Dermis blood vessel endothelial cell (primary cell): ENCODE measurements around the gene SHLD1. TPM values are rescaled to one million over a fixed set of nuclear protein-coding genes. Genes with fewer than 3 reads are reported as not detected.

Experiments
- DNase-seq: peaks from one replicate; pipeline ENCODE4 v3.0.0; 2010
- total RNA-seq: library from RNA; depleted of rRNA; stranded (reverse); fragments of >200 nt; gene quantifications from 2 replicates; pipeline ENCODE4 v1.2.3, GENCODE V29; 2014

Gene SHLD1
- total RNA-seq, 1 donor from 2014 or later, result 3.4 TPM

- no peak for DNase-seq
Observed at GRCh38 chr20:5899444-5899843, 149.2 kb downstream of the SHLD1 start.

GRCh38 chr20:5900908-5901307, 150.7 kb downstream of the SHLD1 start:
- no peak for DNase-seq

- DNase-seq, result no peak
Observed at GRCh38 chr20:5908981-5909380, 158.8 kb downstream of the SHLD1 start.

- DNase-seq, result no peak
Observed at GRCh38 chr20:5910186-5910585, 160.0 kb downstream of the SHLD1 start.

- DNase-seq, result no peak
Observed at GRCh38 chr20:5913166-5913565, 163.0 kb downstream of the SHLD1 start.

Other genes with a start within 250 kb of the SHLD1 start
- gene GPCPD1, start 139.4 kb upstream of the SHLD1 start, total RNA-seq, result 17.2 and 20.1 TPM in 2 replicates
- 0.14 TPM in 1 of 2 replicates, not detected in the other for gene CHGB, start 161.1 kb downstream of the SHLD1 start, total RNA-seq
- 7.0 and 9.4 TPM in 2 replicates for gene TRMT6, start 200.1 kb downstream of the SHLD1 start, total RNA-seq
- gene MCM8, start 200.3 kb downstream of the SHLD1 start, total RNA-seq, result 6.8 and 14.4 TPM in 2 replicates